Measurements from ENCODE around the gene PPP1R13L.

GRCh38 chr19:45340899-45341453, 63.9 kb downstream of the PPP1R13L start:
- no peak for TF ChIP-seq CTCF (IDR thresholded peaks at IDR 0.05)
- TF ChIP-seq EZH2 (IDR thresholded peaks at IDR 0.05; ENCODE audit: borderline replicate concordance, insufficient read depth, low read depth, low read length, poor library complexity, severe bottlenecking) = no peak

Data from B cell (primary cell).